Fibroblast of lung (primary cell): ENCODE results near the gene CETN2.
"Not testable (repeated sequence)": the region's sequence is repeated elsewhere in the genome, so short reads cannot be mapped to it uniquely, and the experiment has no call there.

Experiments used
- EZH2 ChIP-seq: IDR thresholded peaks from 2 replicates; pipeline ENCODE4 v1.5.1; 2012; ENCODE audit warnings: low read length, control low read depth, mild to moderate bottlenecking; ENCODE audit errors: missing control alignments
- TF ChIP-seq, protein P1 (sequence below), 2 donors: IDR thresholded peaks in 1 of 2; conservative IDR thresholded peaks in 1 of 2; 1 replicate in 1 of 2; 2 replicates in 1 of 2; pipeline ENCODE4 v1.5.1; 2011 to 2012; ENCODE audit warnings: low read length in 2 of 2, control low read depth in 1 of 2, inconsistent platforms in 1 of 2, low read depth in 1 of 2, mild to moderate bottlenecking in 1 of 2

DNA sequence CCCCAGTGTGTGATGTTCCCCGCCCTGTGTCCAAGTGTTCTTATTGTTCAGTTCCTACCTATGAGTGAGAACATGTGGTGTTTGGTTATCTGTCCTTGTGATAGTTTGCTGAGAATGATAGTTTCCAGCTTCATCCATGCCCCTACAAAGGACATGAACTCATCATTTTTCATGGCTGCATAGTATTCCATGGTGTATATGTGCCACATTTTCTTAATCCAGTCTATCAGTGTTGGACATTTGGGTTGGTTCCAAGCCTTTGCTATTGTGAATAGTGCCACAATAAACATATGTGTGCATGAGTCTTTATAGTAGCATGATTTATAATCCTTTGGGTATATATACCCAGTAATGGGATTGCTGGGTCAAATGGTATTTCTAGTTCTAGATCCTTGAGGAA lies 4.9 kb upstream of the CETN2 start:
- TF ChIP-seq, protein P1, sequence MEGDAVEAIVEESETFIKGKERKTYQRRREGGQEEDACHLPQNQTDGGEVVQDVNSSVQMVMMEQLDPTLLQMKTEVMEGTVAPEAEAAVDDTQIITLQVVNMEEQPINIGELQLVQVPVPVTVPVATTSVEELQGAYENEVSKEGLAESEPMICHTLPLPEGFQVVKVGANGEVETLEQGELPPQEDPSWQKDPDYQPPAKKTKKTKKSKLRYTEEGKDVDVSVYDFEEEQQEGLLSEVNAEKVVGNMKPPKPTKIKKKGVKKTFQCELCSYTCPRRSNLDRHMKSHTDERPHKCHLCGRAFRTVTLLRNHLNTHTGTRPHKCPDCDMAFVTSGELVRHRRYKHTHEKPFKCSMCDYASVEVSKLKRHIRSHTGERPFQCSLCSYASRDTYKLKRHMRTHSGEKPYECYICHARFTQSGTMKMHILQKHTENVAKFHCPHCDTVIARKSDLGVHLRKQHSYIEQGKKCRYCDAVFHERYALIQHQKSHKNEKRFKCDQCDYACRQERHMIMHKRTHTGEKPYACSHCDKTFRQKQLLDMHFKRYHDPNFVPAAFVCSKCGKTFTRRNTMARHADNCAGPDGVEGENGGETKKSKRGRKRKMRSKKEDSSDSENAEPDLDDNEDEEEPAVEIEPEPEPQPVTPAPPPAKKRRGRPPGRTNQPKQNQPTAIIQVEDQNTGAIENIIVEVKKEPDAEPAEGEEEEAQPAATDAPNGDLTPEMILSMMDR (conservative IDR thresholded peaks at IDR 0.05 in 1 of 2, IDR thresholded peaks at IDR 0.05 in 1 of 2; ENCODE audit: low read depth in 1 of 2, low read length in 2 of 2): not testable (repeated sequence)
- TF ChIP-seq EZH2: not testable (repeated sequence)
